ENCODE results near the gene ADAM21. TPM values are rescaled to one million over a fixed set of nuclear protein-coding genes. Genes with fewer than 3 reads are reported as not detected.
A peak's percentile ranks its signal among the peaks of the same experiment; 100 is the strongest.
"Not testable (repeated sequence)": the region's sequence is repeated elsewhere in the genome, so short reads cannot be mapped to it uniquely, and the experiment has no call there.

ADAM21 gene
- under 1 TPM in 1 of 3 donors, not detected in 2; 0.11 TPM for total RNA-seq

DNA sequence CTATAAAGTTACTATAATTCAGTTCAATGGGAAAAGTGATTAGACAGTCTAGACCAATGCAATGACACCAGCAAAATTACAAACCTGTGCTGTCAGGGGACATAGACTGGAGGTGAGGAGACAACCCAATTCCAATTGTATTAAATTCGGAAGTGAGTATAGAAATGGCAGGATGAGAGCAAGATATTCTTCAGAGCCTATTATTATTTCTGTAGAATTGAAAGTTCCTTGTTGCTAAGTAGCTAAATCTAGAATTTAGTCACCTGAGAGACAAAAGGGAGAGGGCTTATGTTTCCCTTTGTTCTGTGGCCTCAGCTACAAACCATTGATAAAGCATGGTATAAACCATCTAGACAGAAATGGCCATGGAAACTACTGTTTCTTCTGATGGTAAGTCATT lies at the start of gene ADAM21:
Gene ADAM21, plus strand, starts transcription at position 301 of the 400 bp plus-strand sequence. CDS start 5,326 bp downstream, outside the sequence.
- no peaks in the 10 kb centered on the region for H3K27me3 Mint-ChIP-seq (ENCODE audit: low read depth)
- H3K4me3 Mint-ChIP-seq, result no peak within 1 kb of the TSS
- DNase-seq (no peak), ATAC-seq (no peak)
- no peaks in the 10 kb centered on the region for H3K4me1 Mint-ChIP-seq (ENCODE audit: low read depth)
- no peaks in the 10 kb centered on the region for H3K9me3 Mint-ChIP-seq
- peaks cover 2% of the 10 kb centered on the region for H3K36me3 Mint-ChIP-seq (ENCODE audit: insufficient read depth)

DNA sequence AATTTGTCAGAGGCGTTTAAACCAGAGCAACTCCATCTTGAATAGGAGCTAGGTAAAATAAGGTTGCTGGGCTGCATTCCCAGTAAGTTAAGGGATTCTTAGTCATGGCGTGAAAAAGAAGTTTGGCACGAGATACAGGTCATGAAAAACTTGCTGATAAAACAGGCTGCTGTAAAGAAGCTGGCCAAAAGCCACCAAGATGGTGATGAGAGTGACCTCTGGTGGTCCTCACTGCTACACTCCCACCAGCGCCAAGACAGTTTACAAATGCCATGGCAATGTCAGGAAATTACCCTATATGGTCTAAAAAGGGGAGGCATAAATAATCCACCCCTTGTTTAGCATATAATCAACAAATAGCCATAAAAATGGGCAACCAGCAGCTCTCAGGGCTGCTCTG lies 48.6 kb upstream of the ADAM21 start:
- H3K9me3 Mint-ChIP-seq; DNase-seq; H3K27me3 Mint-ChIP-seq (ENCODE audit: low read depth); ATAC-seq; H3K4me3 Mint-ChIP-seq: not testable (repeated sequence)
- H3K4me1 Mint-ChIP-seq (ENCODE audit: low read depth), result peaks cover 22% of the 10 kb centered on the region
- H3K36me3 Mint-ChIP-seq (ENCODE audit: insufficient read depth), result peaks cover 20% of the 10 kb centered on the region

DNA sequence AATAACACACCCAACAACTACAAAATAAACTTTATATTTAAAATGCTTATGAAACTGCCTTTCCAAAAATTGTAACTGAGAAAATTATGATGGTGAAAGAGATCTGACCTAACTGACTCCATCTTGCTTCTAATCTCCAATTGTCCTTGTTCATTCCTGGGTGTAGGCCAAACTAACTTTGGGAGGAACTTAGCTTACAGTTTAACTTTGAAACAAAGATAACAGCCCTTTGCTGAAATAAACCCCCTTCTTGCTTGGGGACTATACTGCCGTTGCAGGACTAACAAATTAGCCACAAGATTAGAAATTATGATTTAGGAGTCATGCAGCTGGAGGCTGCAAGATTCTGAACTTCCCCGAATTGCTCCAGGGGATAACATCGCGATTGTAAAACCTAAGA lies 45.8 kb upstream of the ADAM21 start:
- not testable (repeated sequence) for H3K9me3 Mint-ChIP-seq; H3K4me3 Mint-ChIP-seq; H3K27me3 Mint-ChIP-seq (ENCODE audit: low read depth); ATAC-seq; DNase-seq
- peaks cover 32% of the 10 kb centered on the region for H3K4me1 Mint-ChIP-seq (ENCODE audit: low read depth)
- H3K36me3 Mint-ChIP-seq (ENCODE audit: insufficient read depth), result peaks cover 29% of the 10 kb centered on the region

DNA sequence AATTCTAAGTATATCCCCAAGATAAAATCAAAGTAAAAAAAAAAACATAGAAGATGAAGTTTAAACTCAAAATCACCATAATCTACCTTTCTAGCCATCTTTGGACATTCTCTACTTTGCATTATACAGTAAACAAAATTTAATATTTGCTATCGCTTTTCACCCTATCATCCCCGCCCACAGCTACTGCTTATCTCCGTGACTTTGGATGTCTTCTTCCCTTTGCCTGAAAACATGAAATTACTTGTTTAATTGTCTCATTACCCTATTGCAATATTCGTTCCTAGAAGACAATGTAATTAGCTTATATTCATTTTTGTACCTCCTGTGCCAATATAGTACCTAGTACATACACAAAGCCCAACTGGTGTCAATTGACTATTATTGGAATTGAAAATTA lies 44.4 kb upstream of the ADAM21 start:
- Mint-ChIP-seq H3K9me3 (no peaks in the 10 kb centered on the region), H3K36me3 (ENCODE audit: insufficient read depth) (peaks cover 29% of the 10 kb centered on the region), H3K4me1 (ENCODE audit: low read depth) (peaks cover 42% of the 10 kb centered on the region), H3K27me3 (ENCODE audit: low read depth) (no peaks in the 10 kb centered on the region), H3K4me3 (no peak overlapping the region)
- no peak for ATAC-seq
- DNase-seq, result no peak

DNA sequence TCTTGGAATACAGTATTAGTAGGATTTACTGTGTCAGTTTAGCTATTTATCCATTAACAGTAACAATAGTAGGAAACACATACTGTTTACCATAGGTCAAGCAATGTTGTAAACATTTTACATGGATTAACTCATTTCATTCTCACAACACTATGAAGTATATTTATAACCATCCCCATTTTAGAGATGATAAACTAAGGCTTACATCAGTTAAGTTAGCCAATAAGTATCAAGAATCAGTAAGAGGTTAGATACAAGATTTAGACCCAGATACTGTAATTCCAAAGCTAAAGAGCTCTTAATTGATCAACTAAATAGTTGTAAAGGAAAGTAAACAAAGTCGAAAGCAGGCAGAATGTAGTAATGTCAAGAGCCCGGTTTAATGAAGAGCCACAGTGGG lies 36.2 kb upstream of the ADAM21 start:
- H3K36me3 Mint-ChIP-seq (ENCODE audit: insufficient read depth), result peaks cover 10% of the 10 kb centered on the region
- H3K4me1 Mint-ChIP-seq (ENCODE audit: low read depth), result peaks cover 39% of the 10 kb centered on the region
- H3K27me3 Mint-ChIP-seq (ENCODE audit: low read depth), result peaks cover 1% of the 10 kb centered on the region
- no peak for ATAC-seq
- no peak for DNase-seq
- no peaks in the 10 kb centered on the region for H3K9me3 Mint-ChIP-seq
- peak overlapping the region; percentile 80 for H3K4me3 Mint-ChIP-seq

DNA sequence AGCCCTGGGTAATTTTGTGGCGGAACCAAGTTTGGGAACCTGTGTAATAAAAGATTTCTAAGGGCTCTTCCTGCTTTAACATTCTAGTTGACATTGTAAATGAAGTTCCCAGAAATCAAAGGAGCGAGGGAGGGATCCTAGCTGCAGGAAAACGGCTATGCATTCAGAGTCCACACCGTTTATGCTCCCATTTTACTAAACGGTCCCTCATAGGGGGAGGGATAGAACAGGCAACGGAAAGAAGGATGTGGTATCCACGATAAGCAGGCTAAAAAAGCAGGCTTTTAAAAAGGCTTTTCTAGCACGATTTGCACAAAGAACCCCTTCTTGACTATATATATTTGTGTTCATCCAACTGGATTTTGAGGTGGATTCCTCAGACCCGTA lies 35.6 kb upstream of the ADAM21 start:
- Mint-ChIP-seq H3K4me1 (ENCODE audit: low read depth) (peaks cover 36% of the 10 kb centered on the region), H3K9me3 (no peaks in the 10 kb centered on the region), H3K36me3 (ENCODE audit: insufficient read depth) (peaks cover 9% of the 10 kb centered on the region), H3K27me3 (ENCODE audit: low read depth) (peaks cover 2% of the 10 kb centered on the region), H3K4me3 (peak overlapping the region; percentile 89)
- ATAC-seq, result peak; percentile 10 to 23
- DNase-seq, result no peak

DNA sequence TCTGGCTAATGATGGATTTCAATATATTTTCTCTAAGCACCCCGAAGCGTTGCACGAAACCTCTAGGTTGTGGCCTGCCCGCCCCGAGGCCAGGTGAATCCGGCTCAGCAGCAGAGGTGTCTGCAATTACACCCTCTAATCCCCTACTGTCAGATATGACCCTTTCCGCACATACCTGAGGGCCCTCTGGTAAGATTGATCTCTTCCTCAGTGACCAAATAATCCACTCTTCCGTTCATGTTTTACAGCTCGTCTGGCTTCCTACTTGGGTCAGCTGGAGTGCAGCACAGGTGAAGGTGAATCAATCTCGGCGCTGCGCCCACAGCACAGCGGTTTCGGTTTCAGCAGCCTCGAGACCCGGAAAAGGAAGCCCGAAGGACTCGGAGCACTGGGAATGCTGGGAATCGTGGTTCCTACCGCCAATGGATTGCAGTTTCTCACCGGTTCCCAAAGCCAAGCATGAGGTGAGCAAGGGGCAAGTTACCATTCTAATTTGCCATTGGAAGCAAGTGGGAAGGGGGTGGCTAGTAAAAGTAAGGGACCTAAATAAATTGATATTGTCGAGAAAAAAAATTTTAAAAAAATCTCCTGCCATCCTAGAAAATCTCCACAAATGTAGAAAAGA lies 35.1 kb upstream of the ADAM21 start, which contains the start of gene SYNJ2BP:
Gene SYNJ2BP, minus strand, starts transcription at position 366 of the 625 bp plus-strand sequence. Its CDS starts 127 bp downstream, at position 239.
- peaks cover 5% of the 10 kb centered on the region for H3K36me3 Mint-ChIP-seq (ENCODE audit: insufficient read depth)
- DNase-seq (peak; percentile 61), ATAC-seq (peak; percentile 87 to 91)
- peaks cover 3% of the 10 kb centered on the region for H3K27me3 Mint-ChIP-seq (ENCODE audit: low read depth)
- peaks cover 31% of the 10 kb centered on the region for H3K4me1 Mint-ChIP-seq (ENCODE audit: low read depth)
- H3K9me3 Mint-ChIP-seq, result no peaks in the 10 kb centered on the region
- H3K4me3 Mint-ChIP-seq, result peak within 1 kb of the TSS; percentile 89

DNA sequence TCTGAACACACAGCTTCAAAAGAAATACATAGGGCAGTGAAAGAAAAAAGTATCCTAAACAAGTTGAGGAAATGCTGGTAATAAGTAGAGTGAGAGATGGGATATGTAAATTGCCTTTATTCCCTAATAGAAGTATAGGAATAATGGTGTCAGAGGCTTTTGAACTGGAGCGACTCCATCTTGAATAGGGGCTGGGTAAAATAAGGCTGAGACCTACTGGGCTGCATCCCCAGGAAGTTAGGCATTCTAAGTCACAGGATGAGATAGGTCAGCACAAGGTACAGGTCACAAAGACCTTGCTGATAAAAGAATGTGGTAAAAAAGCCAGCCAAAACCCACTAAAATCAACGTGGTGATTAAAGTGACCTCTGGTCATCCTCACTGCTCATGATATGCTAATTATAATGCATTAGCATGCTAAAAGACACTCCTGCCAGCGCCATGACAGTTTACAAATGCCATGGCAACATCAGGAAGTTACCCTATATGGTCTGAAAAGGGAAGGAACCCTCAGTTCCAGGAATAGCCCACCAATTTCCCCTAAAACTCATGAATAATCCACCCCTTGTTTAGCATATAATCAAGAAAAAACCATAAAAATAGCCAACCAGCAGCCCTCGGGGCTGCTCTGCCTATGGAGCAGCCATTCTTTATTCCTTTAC lies 32.6 kb upstream of the ADAM21 start:
- not testable (repeated sequence) for H3K36me3 Mint-ChIP-seq (ENCODE audit: insufficient read depth); H3K9me3 Mint-ChIP-seq; ATAC-seq; H3K27me3 Mint-ChIP-seq (ENCODE audit: low read depth); DNase-seq; H3K4me3 Mint-ChIP-seq
- peaks cover 24% of the 10 kb centered on the region for H3K4me1 Mint-ChIP-seq (ENCODE audit: low read depth)

DNA sequence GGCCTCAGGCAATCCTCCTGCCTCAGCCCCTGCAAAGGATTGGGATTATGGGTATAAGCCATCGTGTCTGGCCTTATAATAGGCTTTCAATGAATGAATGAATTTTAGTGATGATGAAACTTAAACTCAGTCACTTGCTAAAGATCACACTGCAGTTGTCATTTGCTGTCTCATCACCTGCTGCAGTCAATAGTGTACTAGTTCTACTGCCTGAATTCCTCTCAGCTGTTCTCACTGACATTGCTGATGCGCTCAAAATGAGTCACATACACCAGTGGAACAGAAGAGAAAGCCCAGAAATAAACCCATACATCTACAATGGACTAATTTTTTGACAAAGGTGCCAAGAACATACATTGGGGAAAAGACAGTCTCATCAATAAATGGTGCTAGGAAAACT lies 29.4 kb upstream of the ADAM21 start:
- H3K4me3 Mint-ChIP-seq, result no peak overlapping the region
- no peaks in the 10 kb centered on the region for H3K4me1 Mint-ChIP-seq (ENCODE audit: low read depth)
- no peak for DNase-seq
- no peak for ATAC-seq
- no peaks in the 10 kb centered on the region for H3K9me3 Mint-ChIP-seq
- H3K36me3 Mint-ChIP-seq (ENCODE audit: insufficient read depth), result no peaks in the 10 kb centered on the region
- peaks cover 5% of the 10 kb centered on the region for H3K27me3 Mint-ChIP-seq (ENCODE audit: low read depth)

DNA sequence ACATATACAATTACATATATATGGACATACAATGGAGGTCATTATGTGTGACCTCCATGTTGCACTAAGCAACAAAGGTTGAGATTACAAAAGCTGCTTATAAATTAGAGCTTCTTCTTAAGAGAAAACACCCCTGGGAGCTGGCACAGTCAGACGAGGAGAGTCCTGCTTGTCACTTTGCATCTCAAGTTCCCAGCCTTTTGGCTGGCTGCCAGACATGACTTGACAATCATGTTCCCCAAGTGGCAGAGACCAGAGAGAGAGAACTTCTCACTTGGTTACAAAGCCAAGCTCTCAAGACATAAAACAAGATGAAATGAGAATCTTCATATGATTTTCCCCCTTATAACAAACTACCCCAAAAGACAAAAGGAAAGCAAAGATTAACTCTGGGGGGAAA lies 26.6 kb upstream of the ADAM21 start:
- no peak overlapping the region for H3K4me3 Mint-ChIP-seq
- no peaks in the 10 kb centered on the region for H3K36me3 Mint-ChIP-seq (ENCODE audit: insufficient read depth)
- no peaks in the 10 kb centered on the region for H3K4me1 Mint-ChIP-seq (ENCODE audit: low read depth)
- peaks cover 11% of the 10 kb centered on the region for H3K27me3 Mint-ChIP-seq (ENCODE audit: low read depth)
- DNase-seq (no peak), ATAC-seq (no peak)
- peaks cover 6% of the 10 kb centered on the region for H3K9me3 Mint-ChIP-seq

DNA sequence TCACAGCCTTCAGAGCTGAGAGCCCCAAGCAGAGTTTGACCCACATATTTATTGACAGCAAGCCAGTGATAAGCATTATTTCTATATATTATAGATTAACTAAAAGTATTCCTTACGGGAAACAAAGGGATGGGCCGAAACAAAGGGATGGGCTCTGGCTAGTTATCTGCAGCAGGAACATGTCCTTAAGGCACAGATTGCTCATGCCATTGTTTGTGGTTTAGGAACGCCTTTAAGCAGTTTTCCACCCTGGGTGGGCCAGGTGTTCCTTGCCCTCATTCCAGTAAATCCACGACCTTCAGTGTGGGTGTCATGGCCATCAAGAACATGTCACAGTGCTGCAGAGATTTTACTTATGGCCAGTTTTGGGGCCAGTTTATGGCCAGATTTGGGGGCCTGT lies 25.4 kb upstream of the ADAM21 start:
- Mint-ChIP-seq H3K9me3 (peaks cover 17% of the 10 kb centered on the region), H3K27me3 (ENCODE audit: low read depth) (peaks cover 18% of the 10 kb centered on the region)
- H3K36me3 Mint-ChIP-seq (ENCODE audit: insufficient read depth); H3K4me3 Mint-ChIP-seq; DNase-seq; ATAC-seq; H3K4me1 Mint-ChIP-seq (ENCODE audit: low read depth): not testable (repeated sequence)

DNA sequence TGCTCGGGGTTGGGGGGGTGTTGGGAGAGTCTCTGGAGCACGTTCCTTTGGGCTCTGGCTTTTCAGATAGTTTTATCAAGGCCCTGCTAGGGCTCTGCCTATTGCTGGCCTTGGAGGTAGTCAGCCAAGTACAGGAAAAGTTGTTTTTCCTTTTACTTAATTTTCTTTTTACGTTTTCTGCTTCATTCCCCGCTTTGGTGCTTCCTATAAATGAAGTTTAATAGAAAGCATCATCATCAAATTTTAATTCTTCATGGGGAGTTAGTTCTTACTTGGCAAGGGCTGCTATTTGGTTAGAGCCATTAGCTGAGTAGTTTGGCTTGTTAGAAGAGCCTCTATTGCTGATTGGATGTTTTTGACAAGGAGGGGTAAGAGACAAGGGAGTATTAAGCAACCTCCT lies 15.1 kb upstream of the ADAM21 start:
- no peak for DNase-seq
- Mint-ChIP-seq H3K27me3 (ENCODE audit: low read depth) (peaks cover 20% of the 10 kb centered on the region), H3K4me3 (no peak overlapping the region), H3K4me1 (ENCODE audit: low read depth) (no peaks in the 10 kb centered on the region), H3K9me3 (peaks cover 18% of the 10 kb centered on the region), H3K36me3 (ENCODE audit: insufficient read depth) (peaks cover 4% of the 10 kb centered on the region)
- ATAC-seq, result no peak

DNA sequence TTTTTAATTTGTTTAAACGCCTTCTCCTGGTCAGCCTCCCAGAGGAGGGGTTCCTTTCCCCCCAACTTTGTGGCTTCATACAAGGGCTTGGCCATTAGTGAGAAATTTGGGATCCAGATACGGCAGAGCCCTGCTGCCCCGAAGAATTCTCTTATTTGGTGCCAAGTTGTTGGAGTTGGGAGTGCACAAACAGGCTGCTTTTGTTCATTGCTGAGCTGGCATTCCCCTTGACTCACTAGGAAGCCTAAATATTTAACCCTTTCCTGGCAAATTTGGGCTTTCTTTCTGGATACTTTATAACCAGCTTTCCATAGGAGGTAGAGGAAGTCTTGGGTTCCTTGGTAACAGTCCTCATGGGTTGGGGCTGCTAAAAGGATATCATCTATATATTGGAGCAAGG lies 10.3 kb upstream of the ADAM21 start:
- Mint-ChIP-seq H3K9me3 (peaks cover 29% of the 10 kb centered on the region), H3K4me3 (no peak overlapping the region)
- no peak for ATAC-seq

DNA sequence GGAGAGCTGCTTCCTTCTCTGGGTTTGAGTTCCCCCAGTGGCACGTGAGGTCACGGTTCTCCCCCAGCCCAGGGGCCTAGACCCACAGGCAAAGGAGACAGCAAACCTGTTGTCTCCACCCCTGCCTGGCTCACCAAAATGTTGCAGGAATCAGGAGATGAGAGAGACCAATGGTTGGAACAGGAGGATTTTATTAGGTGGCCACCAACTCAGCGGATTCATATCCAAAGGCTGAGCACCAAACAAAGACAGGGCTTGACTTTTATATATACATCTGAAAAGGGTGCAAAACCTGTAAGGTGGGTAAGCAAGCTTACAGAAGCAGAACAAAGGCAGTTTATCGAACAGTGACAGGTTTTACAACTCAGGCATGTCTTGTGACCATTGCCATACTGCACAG lies 9.2 kb upstream of the ADAM21 start:
- peaks cover 8% of the 10 kb centered on the region for H3K36me3 Mint-ChIP-seq (ENCODE audit: insufficient read depth)
- no peaks in the 10 kb centered on the region for H3K4me1 Mint-ChIP-seq (ENCODE audit: low read depth)
- DNase-seq (no peak), ATAC-seq (no peak)
- peaks cover 29% of the 10 kb centered on the region for H3K9me3 Mint-ChIP-seq
- no peak overlapping the region for H3K4me3 Mint-ChIP-seq
- H3K27me3 Mint-ChIP-seq (ENCODE audit: low read depth), result peaks cover 2% of the 10 kb centered on the region

More for the DNA sequence above, 10.3 kb upstream of the ADAM21 start:
- H3K27me3 Mint-ChIP-seq (ENCODE audit: low read depth), result peaks cover 2% of the 10 kb centered on the region
- no peaks in the 10 kb centered on the region for H3K4me1 Mint-ChIP-seq (ENCODE audit: low read depth)
- DNase-seq, result no peak
- peaks cover 6% of the 10 kb centered on the region for H3K36me3 Mint-ChIP-seq (ENCODE audit: insufficient read depth)

Measured in activated T-cell treated with anti-CD3 and anti-CD28 coated beads, Interleukin-2, amount 50 U/mL, for 4 hours (primary cell).